GM18951 (cell line): Measurements from ENCODE around the gene ABCC8.

Source experiments
- POLR2A ChIP-seq: IDR thresholded peaks from 4 replicates; pipeline ENCODE4 v1.6.1; 2011; ENCODE audit warnings: mild to moderate bottlenecking; ENCODE audit not compliant: insufficient read length, insufficient read depth; ENCODE audit errors: extremely low read depth
- in situ Hi-C: fragments of 300-500 bp; cut with MboI; formaldehyde crosslinking; loops from one replicate; pipeline ENCODE4 v1.12.0; 2022; ENCODE audit warnings: low sequenced_read_pairs, mixed read lengths, inconsistent platforms; ENCODE audit not compliant: unreplicated experiment

Gene ABCC8

GRCh38 chr11:17477084-17477333 is 364 bp upstream of the ABCC8 start:
- no peak for TF ChIP-seq POLR2A
- in situ Hi-C loops = no loop called here

GRCh38 chr11:17475666-17476316 is 854 bp downstream of the ABCC8 start:
- TF ChIP-seq POLR2A = no peak
- in situ Hi-C loops = no loop called here

DNA sequence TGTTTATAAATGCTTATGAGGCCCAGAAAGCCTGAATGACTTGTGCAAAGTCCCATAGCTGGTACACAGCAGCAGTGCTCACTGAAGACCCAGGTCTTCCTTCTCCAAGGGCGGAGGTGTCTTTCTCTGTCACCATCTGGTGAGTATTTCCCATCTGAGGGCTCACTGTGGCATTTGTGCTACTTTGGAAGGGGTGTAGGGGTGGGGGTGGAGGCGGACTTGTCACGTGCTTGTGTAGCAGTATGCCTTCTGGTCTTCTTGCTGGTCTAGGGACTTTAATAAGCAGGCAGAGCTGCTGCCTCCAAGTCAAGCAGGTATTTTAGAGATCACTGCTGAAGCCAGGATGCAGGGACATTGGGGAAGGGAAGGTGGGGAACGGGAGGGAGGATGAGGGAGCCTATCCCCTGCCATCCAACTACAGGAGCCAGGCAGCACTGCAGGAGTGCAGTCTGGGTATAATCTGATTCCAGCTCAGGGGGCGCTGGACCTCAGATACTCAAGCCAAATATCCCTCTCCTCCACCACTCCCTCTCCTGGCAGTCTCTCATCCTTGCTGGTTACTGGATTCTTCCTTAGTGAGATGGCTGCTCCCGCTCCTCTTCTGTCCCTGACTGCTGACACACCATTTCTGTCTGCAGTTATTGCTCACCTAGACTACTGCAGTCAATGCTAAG is 3.4 kb downstream of the ABCC8 start:
- in situ Hi-C loops = no loop called here
- no peak for TF ChIP-seq POLR2A

GRCh38 chr11:17472467-17472866 is 4.2 kb downstream of the ABCC8 start:
- in situ Hi-C loops = no loop called here
- no peak for TF ChIP-seq POLR2A

DNA sequence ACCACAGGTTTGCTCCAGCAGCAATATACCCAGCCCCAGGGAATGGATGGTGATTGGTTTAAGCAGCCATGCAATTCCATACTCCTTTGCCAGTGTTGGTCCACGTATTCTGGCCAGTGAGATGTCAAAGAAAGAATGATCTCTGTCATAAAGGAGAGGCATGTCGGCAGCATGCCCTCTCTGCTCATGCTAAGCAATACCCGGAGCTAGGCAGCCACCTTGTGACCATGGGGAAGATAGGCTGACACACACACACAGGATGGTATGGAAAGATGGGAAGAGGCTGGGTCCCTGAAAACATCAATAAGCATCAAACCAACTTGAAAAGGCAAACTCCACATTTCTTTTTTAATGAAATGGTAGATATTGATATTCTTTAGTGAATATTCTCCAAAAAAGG is 5.1 kb downstream of the ABCC8 start:
- no peak for TF ChIP-seq POLR2A
- in situ Hi-C loops = no loop called here

DNA sequence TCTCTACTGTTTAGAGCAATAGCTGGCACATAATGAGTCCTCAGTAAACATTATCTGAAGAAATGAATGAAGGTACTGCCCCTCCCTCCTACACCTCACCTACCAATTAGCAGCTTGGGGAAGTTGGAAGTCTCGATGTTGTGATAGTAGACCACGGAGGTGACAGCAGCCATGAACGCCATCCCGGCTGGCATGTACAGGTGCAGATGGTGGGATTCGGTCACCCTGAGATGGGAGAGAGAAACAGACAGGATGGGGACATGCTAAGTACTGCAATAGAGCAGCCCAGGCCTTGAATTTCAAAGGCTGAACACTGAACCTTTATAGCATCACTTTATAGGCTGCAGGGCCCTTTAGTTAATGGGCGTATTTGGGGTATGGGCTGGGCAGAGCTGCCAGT is 6.6 kb downstream of the ABCC8 start:
- in situ Hi-C loops = no loop called here
- TF ChIP-seq POLR2A = no peak

DNA sequence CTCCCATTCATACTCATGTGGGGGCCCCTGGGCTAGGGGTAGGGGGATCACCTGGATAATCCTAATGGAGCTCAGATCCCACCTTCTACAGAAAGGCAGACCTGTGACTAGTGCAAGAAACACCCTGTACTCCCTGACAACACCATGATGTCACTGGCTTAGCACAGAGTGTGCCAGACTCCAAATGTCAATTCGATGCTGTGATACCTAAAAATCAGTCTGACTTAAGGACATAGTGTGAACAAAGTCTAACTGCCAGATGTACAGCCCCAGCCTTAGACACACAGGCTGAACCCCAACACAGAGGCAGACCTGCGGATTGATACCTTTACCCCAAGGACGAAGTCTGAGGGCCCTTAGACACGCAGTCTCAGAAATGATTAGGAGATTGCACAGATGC is 8.5 kb downstream of the ABCC8 start:
- in situ Hi-C loops = no loop called here
- no peak for TF ChIP-seq POLR2A

DNA sequence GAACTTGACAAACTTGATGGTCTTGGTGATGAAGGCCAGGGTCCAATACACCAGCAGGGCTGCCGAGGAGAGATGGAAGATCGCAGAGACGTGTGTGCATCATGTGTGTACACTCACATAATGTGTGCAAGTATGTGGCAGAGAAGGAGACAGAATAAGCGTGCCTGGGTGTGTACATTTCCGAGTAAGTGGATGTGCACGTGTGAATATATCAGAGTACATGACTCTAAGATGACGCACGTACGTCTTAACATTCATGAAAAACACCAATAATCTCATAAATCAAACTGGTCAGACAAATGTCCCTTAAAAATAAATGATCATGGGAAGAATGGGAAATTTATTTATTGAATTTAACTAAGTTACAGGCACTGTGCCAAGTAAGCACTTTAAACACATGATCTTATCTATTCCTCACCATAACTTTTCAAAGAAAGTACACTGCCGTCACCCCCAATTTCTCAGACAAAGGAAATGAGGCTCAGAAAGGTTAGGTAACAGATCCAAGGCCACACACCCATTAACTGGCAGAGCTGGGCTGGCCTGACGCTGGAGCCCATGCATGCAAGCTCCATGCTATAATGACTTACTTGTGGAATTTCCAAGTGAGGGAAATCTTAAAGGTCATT is 13.0 kb downstream of the ABCC8 start:
- in situ Hi-C loops = no loop called here
- TF ChIP-seq POLR2A = no peak

DNA sequence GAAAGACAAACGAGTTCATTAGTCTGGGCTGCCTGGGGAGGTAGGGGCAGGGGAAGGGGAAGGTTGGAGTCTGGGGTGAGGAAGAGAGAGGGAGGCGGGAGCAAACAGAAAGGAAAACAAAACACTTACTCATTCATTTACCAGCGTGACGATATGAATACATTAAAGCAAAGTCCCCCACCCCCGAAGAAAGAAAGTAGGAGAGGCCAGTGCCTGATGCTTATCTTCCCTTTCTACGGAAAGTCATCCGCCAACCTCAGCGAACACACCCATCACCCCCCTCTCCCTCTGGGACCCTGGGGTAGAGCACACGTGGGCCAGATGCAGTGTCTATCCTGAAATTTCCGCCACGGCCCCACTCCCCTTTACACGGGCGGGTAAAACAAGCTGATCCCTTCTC is 13.7 kb downstream of the ABCC8 start:
- no peak for TF ChIP-seq POLR2A
- in situ Hi-C loops = no loop called here

- in situ Hi-C loops = no loop called here
- no peak for TF ChIP-seq POLR2A
Observed at GRCh38 chr11:17460406-17460805, 16.2 kb downstream of the ABCC8 start.

DNA sequence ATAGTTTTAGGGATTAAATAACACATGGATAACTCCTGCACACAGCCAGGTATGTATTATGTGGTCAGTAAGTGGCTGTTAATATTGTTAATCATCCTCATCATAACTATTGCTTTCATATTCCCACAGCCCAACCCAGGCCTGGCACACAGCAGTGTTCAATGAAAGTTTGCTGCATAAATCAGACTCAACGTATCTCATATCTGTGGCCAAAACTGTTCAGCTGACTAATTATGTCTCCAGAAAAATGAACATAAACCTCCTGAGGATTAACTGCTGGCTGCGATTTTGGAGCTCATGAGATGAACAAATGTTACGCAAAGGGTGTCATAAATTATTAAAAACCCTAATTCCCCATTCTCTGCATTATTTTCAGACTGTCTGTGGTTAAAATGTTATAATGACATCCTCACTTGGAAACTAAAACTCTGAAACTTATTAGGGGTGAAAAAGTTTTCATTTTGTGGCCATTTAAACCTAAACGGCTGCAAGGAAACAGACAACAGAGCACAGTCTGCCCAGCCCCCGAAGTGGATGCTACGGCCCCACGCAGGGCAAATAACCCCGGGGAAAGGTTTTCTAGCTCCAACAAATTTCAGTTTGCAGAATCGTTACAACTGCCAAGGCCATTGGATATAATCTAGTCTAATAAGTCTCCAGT is 17.3 kb downstream of the ABCC8 start:
- in situ Hi-C loops = no loop called here
- TF ChIP-seq POLR2A = no peak

DNA sequence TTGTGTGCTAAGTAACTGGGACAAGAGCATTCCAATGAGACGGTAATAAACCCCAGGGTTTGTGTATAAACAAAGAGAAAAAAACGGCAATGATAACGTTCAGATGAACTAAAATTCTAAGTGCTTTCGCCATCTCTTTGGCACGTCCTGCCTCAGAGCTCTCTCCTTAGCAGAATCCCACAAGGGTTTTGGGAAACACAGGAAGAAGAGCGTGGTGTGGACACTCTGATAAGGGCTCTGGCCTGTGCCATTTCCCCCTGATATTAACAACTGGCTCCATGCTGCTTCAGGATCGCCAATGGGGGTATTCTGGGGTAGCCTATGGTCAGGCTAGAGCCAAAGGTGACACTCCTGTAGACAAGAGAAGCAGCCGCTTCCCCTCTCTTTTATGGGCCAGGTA is 18.4 kb downstream of the ABCC8 start:
- TF ChIP-seq POLR2A = no peak
- in situ Hi-C loops = no loop called here

GRCh38 chr11:17457396-17458173 is 19.1 kb downstream of the ABCC8 start:
- TF ChIP-seq POLR2A = no peak
- in situ Hi-C loops = no loop called here

DNA sequence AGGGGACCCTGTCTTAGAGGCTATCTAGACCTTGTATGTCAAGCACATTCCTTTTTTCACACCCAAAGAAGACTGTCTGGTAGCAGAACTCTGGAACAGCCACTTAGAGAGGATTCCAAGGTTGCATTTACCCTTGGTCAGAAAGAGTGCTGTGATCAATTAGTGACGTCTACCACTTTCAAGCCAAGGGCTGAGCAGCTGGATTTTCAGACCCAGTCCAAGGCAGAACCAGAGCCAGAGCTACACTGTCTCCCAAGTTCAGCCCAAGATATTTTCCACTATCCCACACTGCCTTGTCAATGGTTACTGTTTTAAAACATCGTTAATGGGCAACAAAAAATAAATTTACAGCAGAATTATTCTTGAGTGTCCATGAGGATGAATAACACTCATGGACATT is 24.0 kb downstream of the ABCC8 start:
- TF ChIP-seq POLR2A = no peak
- in situ Hi-C loops = no loop called here

DNA sequence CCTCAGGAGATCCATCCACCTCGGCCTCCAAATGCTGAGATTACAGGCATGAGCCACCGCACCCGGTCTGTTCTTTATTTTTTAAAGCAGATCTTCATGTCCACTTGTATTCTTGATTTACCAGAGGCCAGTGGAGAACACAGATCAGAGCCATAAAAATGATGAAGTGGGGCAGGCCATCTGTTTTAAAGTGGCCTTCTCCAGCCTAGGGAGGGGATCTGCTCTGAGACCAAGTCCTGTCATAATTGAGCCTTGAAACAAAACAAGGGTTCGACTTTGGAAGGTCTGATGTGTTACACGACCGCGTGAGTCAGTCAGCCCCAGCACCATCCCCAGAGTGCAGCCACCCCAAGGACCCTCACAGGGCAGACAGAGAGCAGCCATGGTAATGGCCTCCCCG is 27.5 kb downstream of the ABCC8 start:
- in situ Hi-C loops = no loop called here

More for the DNA sequence above, 27.5 kb downstream of the ABCC8 start:
- no peak for TF ChIP-seq POLR2A
